RWPE2 (cell line): Measurements from ENCODE around the gene DNMBP.

Experiments used
- ATAC-seq: fragments of 200-7000 bp; cut with Tn5 transposase; 3 replicates; pipeline ENCODE4 v1.9.1; 2021; ENCODE audit warnings: low read depth
- DNase-seq: peaks from one replicate; pipeline ENCODE4 v3.0.0-alpha.2; 2020; ENCODE audit warnings: low spot score
- H3K27ac ChIP-seq: fragments of 450-650 bp; 2 replicates; pipeline ENCODE4 v1.5.1; 2017; ENCODE audit warnings: mild to moderate bottlenecking; ENCODE audit not compliant: poor library complexity, severe bottlenecking
- H3K27me3 ChIP-seq: fragments of 250-450 bp; sonication (Bioruptor Pico); 2 replicates; pipeline ENCODE4 v1.5.1; 2021; ENCODE audit warnings: mild to moderate bottlenecking, moderate library complexity; ENCODE audit not compliant: insufficient read depth, poor library complexity, severe bottlenecking
- H3K36me3 ChIP-seq: fragments of 250-450 bp; sonication (Bioruptor Pico); 2 replicates; pipeline ENCODE4 v1.5.1; 2020; ENCODE audit warnings: low read depth, mild to moderate bottlenecking, moderate library complexity
- H3K4me1 ChIP-seq: fragments of 250-450 bp; sonication (Bioruptor Pico); 2 replicates; pipeline ENCODE4 v1.5.1; 2021; ENCODE audit warnings: mild to moderate bottlenecking, moderate library complexity; ENCODE audit not compliant: insufficient read depth, poor library complexity, severe bottlenecking
- H3K4me3 ChIP-seq: fragments of 250-450 bp; sonication (Bioruptor Pico); 2 replicates; pipeline ENCODE4 v1.5.1; 2021; ENCODE audit warnings: mild to moderate bottlenecking, moderate library complexity; ENCODE audit not compliant: severe bottlenecking
- H3K9me3 ChIP-seq: fragments of 250-450 bp; sonication (Bioruptor Pico); 2 replicates; pipeline ENCODE4 v1.5.1; 2021; ENCODE audit warnings: mild to moderate bottlenecking, moderate library complexity; ENCODE audit not compliant: severe bottlenecking
- TF ChIP-seq, protein P1 (sequence below): fragments of 450-650 bp; IDR thresholded peaks from one replicate; pipeline ENCODE4 v1.5.1; 2017; ENCODE audit warnings: mild to moderate bottlenecking, moderate library complexity; ENCODE audit not compliant: poor library complexity, severe bottlenecking

The DNMBP gene

DNA sequence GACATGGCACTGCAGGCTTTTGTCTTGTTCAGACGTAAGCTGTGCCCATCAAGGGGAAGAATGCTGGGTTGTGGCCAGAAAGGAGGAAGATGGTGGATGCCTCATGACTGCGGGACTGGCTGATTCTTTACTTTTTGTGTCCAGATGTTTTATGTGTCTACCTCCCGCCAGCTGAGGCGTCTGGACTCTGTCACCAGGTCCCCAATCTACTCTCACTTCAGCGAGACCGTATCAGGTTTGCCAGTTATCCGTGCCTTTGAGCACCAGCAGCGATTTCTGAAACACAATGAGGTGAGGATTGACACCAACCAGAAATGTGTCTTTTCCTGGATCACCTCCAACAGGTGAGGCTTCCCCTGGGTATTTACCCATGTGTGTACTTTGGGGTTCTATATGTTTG, 173.8 kb downstream of the DNMBP start:
- H3K4me1 ChIP-seq: peaks cover 12% of the 10 kb centered on the region
- TF ChIP-seq, protein P1, sequence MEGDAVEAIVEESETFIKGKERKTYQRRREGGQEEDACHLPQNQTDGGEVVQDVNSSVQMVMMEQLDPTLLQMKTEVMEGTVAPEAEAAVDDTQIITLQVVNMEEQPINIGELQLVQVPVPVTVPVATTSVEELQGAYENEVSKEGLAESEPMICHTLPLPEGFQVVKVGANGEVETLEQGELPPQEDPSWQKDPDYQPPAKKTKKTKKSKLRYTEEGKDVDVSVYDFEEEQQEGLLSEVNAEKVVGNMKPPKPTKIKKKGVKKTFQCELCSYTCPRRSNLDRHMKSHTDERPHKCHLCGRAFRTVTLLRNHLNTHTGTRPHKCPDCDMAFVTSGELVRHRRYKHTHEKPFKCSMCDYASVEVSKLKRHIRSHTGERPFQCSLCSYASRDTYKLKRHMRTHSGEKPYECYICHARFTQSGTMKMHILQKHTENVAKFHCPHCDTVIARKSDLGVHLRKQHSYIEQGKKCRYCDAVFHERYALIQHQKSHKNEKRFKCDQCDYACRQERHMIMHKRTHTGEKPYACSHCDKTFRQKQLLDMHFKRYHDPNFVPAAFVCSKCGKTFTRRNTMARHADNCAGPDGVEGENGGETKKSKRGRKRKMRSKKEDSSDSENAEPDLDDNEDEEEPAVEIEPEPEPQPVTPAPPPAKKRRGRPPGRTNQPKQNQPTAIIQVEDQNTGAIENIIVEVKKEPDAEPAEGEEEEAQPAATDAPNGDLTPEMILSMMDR: no peak
- H3K9me3 ChIP-seq: no peaks in the 10 kb centered on the region
- DNase-seq: no peak
- no peak overlapping the region for H3K27ac ChIP-seq
- ATAC-seq: no peak
- H3K36me3 ChIP-seq: no peaks in the 10 kb centered on the region
- H3K4me3 ChIP-seq: no peak overlapping the region
- H3K27me3 ChIP-seq: no peaks in the 10 kb centered on the region

GRCh38 chr10:99834410-99834809, 175.3 kb downstream of the DNMBP start:
- no peaks in the 10 kb centered on the region for H3K36me3 ChIP-seq
- DNase-seq (peak; percentile 68), ATAC-seq (peak; percentile 99)
- no peaks in the 10 kb centered on the region for H3K27me3 ChIP-seq
- peak overlapping the region; percentile 68 for H3K27ac ChIP-seq
- TF ChIP-seq, protein P1: no peak
- H3K4me3 ChIP-seq: no peak overlapping the region
- no peaks in the 10 kb centered on the region for H3K9me3 ChIP-seq
- H3K4me1 ChIP-seq: peaks cover 12% of the 10 kb centered on the region

DNA sequence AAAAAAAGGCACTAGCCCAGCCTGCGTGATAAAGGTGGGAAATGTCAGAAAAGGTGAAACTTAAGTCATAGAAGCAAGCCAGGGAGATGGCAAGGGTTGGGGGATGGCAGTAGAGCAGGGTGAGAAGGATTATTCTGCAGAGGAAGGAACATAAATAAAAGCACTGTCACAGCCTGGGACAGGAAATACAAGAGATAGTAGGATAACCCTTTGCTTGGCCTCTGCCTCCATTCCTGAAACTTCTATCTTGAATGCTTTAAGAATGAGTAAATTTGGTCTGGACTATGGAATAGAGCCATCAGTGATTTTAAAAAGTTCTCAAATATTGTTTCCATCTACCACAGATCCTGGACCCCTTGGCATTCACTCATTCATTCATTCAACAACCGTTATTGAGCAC, 177.3 kb downstream of the DNMBP start:
- TF ChIP-seq, protein P1: no peak
- Histone ChIP-seq H3K27me3 (no peaks in the 10 kb centered on the region), H3K27ac (no peak overlapping the region), H3K9me3 (no peaks in the 10 kb centered on the region), H3K4me3 (no peak overlapping the region), H3K4me1 (peaks cover 12% of the 10 kb centered on the region), H3K36me3 (no peaks in the 10 kb centered on the region)
- DNase-seq (no peak), ATAC-seq (no peak)

GRCh38 chr10:99828464-99828863, 181.3 kb downstream of the DNMBP start:
- no peaks in the 10 kb centered on the region for H3K27me3 ChIP-seq
- H3K27ac ChIP-seq: no peak overlapping the region
- no peaks in the 10 kb centered on the region for H3K36me3 ChIP-seq
- ATAC-seq (no peak), DNase-seq (no peak)
- TF ChIP-seq, protein P1: no peak
- H3K4me3 ChIP-seq: no peak overlapping the region
- no peaks in the 10 kb centered on the region for H3K9me3 ChIP-seq
- no peaks in the 10 kb centered on the region for H3K4me1 ChIP-seq

- Histone ChIP-seq H3K27me3 (no peaks in the 10 kb centered on the region), H3K4me3 (no peak overlapping the region), H3K4me1 (no peaks in the 10 kb centered on the region), H3K36me3 (no peaks in the 10 kb centered on the region), H3K27ac (no peak overlapping the region), H3K9me3 (no peaks in the 10 kb centered on the region)
- TF ChIP-seq, protein P1: no peak
- DNase-seq (no peak), ATAC-seq (no peak)
These were observed 181.8 kb downstream of the DNMBP start for GRCh38 chr10:99827936-99828335.
